Measurements from ENCODE around the gene CERS6. TPM values are rescaled to one million over a fixed set of nuclear protein-coding genes. Genes with fewer than 3 reads are reported as not detected.

The CERS6 gene
- polyA plus RNA-seq, 6 donors from 2014 or later = 5.8 to 11.9 (median 9.1) TPM

DNA sequence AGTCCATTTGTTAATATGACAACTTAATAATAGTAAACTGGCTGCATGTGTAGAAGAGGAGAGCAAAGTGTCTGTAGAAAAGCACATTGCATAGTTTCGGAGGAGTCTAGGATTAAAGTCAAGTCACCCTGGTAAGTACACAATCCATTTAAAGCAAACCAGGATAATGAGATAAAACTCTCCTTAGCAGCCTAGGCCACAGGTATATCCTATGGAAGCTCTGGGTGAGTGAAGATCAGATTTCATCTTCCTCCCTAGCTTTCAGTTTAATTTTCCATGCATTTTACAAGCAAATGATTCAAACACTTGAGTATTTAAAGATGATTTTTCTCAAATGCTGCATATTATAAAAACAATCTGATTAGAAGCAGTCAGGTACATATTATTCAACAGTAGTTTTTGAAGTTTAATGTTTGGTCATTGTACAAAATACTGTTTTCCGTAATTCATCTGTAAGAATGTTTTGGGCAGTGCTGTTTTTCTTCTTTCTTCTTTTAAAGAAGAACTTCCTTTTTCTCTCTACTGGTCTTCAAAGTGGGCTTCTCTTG, 10.2 kb downstream of the CERS6 start:
- Mint-ChIP-seq H3K4me3 (peak overlapping the region in 6 of 8 donors; percentile 41 to 82 (median 60)), H3K36me3 (no peaks in the 10 kb centered on the region), H3K27me3 (no peaks in the 10 kb centered on the region), H3K9me3 (no peaks in the 10 kb centered on the region), H3K27ac (peak overlapping the region in 2 of 6 donors; percentile 69 to 78), H3K4me1 (peaks cover 34 to 65% (median 56%) of the 10 kb centered on the region in 3 donors)
- DNase-seq (no peak), ATAC-seq (ENCODE audit: low read depth in 2 of 2) (no peak)

DNA sequence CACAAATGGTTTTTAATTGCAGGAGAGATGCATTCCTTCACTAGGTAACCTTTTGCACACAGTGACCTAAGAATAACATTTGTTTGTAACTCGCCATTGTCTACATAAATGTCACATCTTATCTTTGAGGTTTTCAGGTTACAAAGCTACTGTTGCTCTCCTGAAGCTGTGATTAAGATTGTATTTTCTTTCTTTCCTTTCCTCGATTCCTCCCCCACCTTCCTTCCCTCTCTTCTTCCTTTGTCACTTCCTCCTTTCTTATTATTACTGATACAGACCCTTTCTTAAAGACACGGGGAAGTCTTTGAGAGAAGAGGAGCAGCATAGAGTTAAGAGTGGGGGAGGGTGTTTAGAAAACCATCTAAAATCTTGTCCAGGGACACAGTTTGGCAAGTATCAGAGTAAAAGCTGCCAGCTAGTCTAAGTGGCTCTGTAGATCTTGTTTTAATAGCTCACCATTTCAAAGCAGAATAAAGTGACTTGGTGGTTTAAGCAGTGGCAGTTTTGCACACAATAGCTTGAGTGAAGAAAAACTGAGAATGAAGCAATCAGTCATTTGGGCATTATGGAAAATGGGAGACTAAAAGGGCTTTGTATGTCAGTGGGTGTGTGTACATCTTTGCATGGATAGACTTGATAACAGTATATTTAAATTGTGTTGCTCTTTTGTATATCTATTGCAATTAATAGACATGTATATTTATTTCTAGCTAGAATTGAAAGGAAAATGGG, 10.9 kb downstream of the CERS6 start:
- no peaks in the 10 kb centered on the region for H3K9me3 Mint-ChIP-seq
- H3K4me1 Mint-ChIP-seq = peaks cover 34 to 60% (median 56%) of the 10 kb centered on the region in 3 donors
- H3K4me3 Mint-ChIP-seq = peak overlapping the region in 7 of 8 donors; percentile 26 to 82 (median 58)
- H3K27me3 Mint-ChIP-seq = no peaks in the 10 kb centered on the region
- no peak for ATAC-seq (ENCODE audit: low read depth in 2 of 2)
- no peak for DNase-seq
- peak overlapping the region in 4 of 6 donors; percentile 2 to 69 (median 30) for H3K27ac Mint-ChIP-seq
- peaks cover 0 to 4% of the 10 kb centered on the region in 2 donors for H3K36me3 Mint-ChIP-seq

DNA sequence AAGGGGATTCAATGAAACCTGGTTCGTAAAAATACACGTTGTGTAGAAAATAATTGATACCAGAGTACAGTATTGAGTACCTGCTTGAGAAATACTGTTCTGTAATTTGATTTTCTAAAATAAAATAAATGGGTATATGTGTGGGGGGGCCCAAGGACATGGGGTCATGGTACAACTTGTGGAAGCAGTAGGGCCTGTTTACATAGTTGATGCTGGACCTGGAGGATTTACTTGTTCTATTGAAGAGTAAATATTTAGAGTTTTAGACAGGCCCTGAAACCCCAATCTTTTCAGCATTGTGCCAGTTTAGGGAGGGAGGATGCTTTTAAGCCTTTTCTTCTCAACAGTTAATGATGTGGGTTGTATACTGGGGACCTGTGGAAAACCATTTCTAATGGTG, 11.7 kb downstream of the CERS6 start:
- ATAC-seq (ENCODE audit: low read depth in 2 of 2) = no peak
- Mint-ChIP-seq H3K4me1 (peaks cover 34 to 58% (median 56%) of the 10 kb centered on the region in 3 donors), H3K9me3 (no peaks in the 10 kb centered on the region), H3K36me3 (peaks cover 0 to 4% of the 10 kb centered on the region in 2 donors), H3K27me3 (no peaks in the 10 kb centered on the region), H3K27ac (peak overlapping the region in 1 of 6 donors; percentile 44), H3K4me3 (peak overlapping the region in 1 of 8 donors; percentile 27)
- no peak for DNase-seq

DNA sequence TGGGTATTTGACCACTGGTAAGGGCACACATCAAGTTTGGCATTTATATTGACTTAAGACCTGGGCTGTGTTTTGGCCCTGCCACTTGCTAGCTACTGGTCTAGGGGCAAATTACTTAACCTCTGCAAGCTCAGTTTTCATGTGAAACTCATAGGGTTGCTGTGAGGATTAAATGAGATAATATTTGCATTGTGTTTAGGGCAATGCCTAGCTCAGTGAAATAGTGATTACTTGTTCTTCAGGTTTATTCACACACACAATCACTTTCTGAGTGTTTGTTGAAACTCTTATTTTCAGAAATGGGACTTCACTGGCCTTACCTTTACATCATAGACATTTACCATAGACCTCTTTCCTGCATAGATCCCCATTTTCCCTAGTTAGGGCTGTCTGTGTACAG, 12.3 kb downstream of the CERS6 start:
- H3K9me3 Mint-ChIP-seq = no peaks in the 10 kb centered on the region
- H3K4me3 Mint-ChIP-seq = peak overlapping the region in 2 of 8 donors; percentile 11 to 51
- peaks cover 34 to 58% (median 56%) of the 10 kb centered on the region in 3 donors for H3K4me1 Mint-ChIP-seq
- DNase-seq (no peak), ATAC-seq (ENCODE audit: low read depth in 2 of 2) (no peak)
- peak overlapping the region in 2 of 6 donors; percentile 8 for H3K27ac Mint-ChIP-seq
- H3K36me3 Mint-ChIP-seq = peaks cover 0 to 4% of the 10 kb centered on the region in 2 donors
- H3K27me3 Mint-ChIP-seq = no peaks in the 10 kb centered on the region

DNA sequence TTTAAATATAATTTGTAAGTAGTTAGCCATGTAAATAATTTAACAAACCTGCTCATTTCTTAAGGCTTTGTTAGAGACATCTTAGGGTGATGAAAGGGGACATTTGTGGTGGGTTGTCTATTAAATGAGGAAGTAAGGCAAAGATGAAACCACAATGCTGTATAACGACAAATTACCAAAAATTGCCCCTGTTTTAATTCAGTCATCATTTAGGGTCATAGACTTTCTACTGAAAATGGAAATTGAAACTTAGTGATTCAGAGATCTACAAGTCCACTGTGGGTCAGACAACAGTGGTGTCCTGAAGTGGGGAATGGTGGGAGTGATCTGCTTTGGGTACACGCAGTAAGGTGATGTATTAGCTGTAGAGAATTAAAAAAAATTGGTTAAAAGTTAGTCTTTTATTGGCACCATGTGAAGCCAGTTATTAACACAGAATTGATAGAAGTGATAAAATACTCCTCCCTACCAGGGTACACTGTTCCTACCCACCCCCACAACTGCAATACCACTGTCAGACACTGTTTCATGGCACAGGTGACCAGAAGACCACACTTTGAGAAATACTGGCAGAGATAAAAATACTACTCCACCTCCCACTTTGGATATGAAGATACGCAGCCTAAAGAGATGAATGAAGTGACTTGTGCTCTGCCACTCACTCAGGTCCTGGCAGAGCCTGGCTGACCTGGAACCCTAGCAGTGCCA, 13.4 kb downstream of the CERS6 start:
- Mint-ChIP-seq H3K27me3 (no peaks in the 10 kb centered on the region), H3K27ac (peak overlapping the region; percentile 2 to 89 (median 53)), H3K9me3 (no peaks in the 10 kb centered on the region), H3K4me1 (peaks cover 37 to 61% (median 56%) of the 10 kb centered on the region in 3 donors), H3K4me3 (peak overlapping the region; percentile 5 to 72 (median 36)), H3K36me3 (peaks cover 0 to 8% of the 10 kb centered on the region in 2 donors)
- DNase-seq = peak; percentile 61
- peak; percentile 97 to 99 for ATAC-seq (ENCODE audit: low read depth in 2 of 2)

DNA sequence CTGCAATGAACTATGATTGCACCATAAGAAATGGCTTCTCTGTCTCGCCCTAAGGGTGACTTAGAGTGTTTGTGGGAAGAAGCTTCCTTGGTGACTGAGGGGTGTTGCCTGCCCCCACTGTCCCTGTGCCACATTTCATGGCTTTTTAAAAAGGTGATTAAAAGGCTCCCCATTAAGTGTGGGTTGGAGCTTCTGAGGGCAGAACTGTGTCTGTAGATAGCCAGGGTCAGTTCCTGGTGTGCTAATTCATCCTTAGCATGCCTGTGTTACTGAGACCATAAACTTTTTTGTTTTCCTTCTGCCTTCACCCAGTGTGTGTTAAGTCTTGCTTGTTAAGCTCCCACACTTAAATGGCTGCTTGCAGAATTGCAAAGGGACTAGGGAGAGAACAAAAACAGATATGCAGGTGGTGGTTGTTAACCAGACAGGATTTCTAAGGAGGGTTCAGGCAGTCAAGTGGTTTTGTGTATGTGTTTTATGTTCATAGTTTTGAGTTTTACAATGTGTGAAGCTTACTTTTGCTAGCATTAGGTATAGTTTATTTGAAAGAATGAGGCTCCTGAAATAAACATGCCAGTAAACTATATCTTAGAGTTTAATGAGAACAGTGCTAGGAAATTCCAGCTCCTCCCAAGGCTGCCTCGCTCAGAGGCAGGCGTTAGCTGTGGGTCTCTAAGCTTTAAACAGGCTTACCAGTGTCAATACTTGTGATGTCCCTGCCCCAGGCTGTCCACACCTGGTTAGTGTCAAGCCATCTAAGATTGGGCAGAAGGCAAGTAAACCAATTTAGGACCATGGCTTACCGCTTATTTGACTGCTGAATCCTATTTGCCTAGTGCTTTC, 14.5 kb downstream of the CERS6 start:
- Mint-ChIP-seq H3K27ac (peak overlapping the region in 2 of 6 donors; percentile 6 to 17), H3K27me3 (no peaks in the 10 kb centered on the region), H3K4me3 (no peak overlapping the region), H3K4me1 (peaks cover 37 to 56% (median 51%) of the 10 kb centered on the region in 3 donors), H3K36me3 (peaks cover 0 to 8% of the 10 kb centered on the region in 2 donors), H3K9me3 (no peaks in the 10 kb centered on the region)
- DNase-seq (no peak), ATAC-seq (ENCODE audit: low read depth in 2 of 2) (no peak)

DNA sequence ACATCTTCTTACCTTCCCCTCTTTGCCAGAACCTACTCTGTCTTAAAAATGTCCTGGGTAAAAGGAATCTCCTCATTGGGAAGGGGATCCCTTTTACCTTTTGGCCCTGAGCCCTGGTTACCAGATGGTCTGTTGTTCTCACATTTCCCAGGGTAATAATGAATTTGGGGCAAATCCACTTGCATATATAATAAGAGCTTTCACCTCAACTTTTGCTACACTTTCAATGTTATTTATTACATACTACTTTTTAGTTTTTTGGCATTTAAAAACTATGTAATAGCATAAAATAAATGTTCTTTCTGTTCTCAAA, 15.0 kb downstream of the CERS6 start:
- DNase-seq = no peak
- ATAC-seq (ENCODE audit: low read depth in 2 of 2) = no peak
- Mint-ChIP-seq H3K27ac (no peak overlapping the region), H3K4me1 (peaks cover 35 to 52% (median 45%) of the 10 kb centered on the region in 3 donors), H3K36me3 (peaks cover 0 to 8% of the 10 kb centered on the region in 2 donors), H3K27me3 (no peaks in the 10 kb centered on the region), H3K9me3 (no peaks in the 10 kb centered on the region), H3K4me3 (no peak overlapping the region)

DNA sequence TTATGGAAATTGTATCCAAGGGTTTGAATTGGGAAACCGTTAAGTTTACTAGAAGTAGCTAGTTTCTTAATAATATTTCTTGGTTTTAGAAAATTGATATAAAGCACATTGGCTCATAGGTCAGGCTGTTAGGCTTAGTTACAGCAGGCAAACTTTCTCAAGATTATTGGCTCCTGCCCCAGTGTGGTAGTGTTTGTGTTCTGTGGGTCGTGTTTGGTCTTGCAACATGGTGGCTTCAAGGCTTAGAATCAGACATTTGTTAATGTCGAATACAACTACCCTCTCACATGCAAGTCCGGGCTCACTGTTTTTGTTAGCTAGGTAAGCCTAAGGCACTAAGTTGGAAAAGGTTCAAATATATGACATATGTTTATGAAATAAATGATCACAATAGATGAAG, 19.6 kb downstream of the CERS6 start:
- Mint-ChIP-seq H3K4me1 (peaks cover 13 to 22% (median 15%) of the 10 kb centered on the region in 3 donors), H3K4me3 (no peak overlapping the region), H3K27me3 (no peaks in the 10 kb centered on the region), H3K9me3 (no peaks in the 10 kb centered on the region), H3K27ac (no peak overlapping the region), H3K36me3 (peaks cover 0 to 8% of the 10 kb centered on the region in 2 donors)
- ATAC-seq (ENCODE audit: low read depth in 2 of 2) = no peak
- no peak for DNase-seq

DNA sequence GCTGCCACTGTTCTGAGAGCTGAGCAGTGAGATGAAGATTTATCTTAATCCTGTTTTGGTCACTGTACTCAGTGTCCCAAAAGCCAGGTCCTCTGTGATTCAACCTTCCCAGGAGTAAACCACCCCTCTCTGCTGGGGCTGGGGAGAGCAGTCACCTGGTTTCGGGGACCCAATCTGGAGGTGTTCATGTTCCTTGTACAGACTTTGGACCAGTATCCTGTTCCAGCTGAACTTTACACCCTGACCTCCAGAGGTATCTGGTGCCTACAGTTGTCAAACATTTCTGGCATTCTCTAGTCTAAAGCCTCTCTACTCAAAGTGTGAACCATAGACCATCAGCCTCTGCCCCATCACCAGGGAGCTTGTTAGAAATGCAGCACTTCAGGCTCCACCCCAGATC, 22.1 kb downstream of the CERS6 start:
- Mint-ChIP-seq H3K27ac (peak overlapping the region in 1 of 6 donors; percentile 98), H3K27me3 (no peaks in the 10 kb centered on the region), H3K4me1 (peaks cover 14 to 41% (median 16%) of the 10 kb centered on the region in 3 donors), H3K9me3 (no peaks in the 10 kb centered on the region), H3K4me3 (no peak overlapping the region), H3K36me3 (peaks cover 0 to 4% of the 10 kb centered on the region in 2 donors)
- no peak for DNase-seq
- no peak for ATAC-seq (ENCODE audit: low read depth in 2 of 2)

DNA sequence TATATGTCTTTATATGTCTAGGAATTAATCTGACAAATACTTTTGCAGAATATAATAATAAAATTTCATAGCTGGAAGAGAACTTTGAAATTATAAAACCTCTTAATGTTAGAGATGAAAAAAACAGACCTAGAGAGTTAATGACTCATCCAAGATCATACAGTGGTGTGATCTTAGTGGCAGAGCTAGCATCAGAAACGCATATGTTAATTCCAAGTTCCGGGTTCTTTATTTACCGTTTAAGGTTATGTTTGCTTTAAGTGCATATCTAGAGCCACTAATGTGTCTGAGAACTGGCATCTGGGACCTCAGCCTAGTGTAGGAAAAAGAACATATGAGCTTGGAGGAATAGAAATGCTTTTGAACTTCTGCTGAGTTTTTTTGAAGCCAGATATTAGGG, 24.3 kb downstream of the CERS6 start:
- H3K36me3 Mint-ChIP-seq = peaks cover 0 to 1% of the 10 kb centered on the region in 2 donors
- no peak for ATAC-seq (ENCODE audit: low read depth in 2 of 2)
- H3K4me1 Mint-ChIP-seq = peaks cover 19 to 51% (median 25%) of the 10 kb centered on the region in 3 donors
- no peaks in the 10 kb centered on the region for H3K27me3 Mint-ChIP-seq
- DNase-seq = no peak
- peaks cover 0 to 3% (median 0%) of the 10 kb centered on the region in 7 donors for H3K9me3 Mint-ChIP-seq
- H3K27ac Mint-ChIP-seq = peak overlapping the region in 1 of 6 donors; percentile 28
- H3K4me3 Mint-ChIP-seq = no peak overlapping the region

DNA sequence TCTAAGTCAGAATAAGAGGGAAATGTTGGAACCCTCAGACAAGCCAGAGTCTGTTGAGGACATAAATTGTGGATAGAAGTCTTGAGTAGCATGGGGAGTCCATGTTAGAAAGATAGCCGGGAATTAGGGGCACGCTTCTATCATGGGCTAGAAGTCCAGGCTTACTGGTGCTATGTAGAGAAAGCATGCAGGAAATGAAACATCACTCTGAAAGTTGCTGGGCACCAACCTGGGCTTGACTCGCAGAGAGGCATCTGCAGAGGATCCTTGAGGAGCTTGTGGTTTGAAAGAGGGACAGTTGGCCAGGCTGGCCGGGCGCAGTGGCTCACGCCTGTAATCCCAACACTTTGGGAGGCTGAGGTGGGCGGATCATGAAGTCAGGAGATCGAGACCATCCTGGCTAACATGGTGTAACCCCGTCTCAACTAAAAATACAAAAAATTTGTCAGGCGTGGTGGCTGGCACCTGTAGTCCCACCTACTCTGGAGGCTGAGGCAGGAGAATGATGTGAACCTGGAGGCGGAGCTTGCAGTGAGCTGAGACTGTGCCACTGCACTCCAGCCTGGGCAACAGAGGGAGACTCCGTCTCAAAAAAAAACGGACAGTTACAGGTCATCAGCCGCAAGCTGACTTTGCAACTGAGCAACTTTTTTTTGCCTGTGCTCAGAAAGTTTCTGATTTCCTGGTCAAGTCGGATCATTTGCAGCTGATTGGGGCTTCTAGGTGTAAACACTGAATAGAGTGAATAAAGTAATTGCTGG, 24.9 kb downstream of the CERS6 start:
- Mint-ChIP-seq H3K4me1 (peaks cover 19 to 51% (median 25%) of the 10 kb centered on the region in 3 donors), H3K27me3 (no peaks in the 10 kb centered on the region), H3K27ac (peak overlapping the region in 3 of 6 donors; percentile 28 to 38 (median 32)), H3K36me3 (peaks cover 0 to 8% of the 10 kb centered on the region in 2 donors), H3K4me3 (no peak overlapping the region), H3K9me3 (peaks cover 0 to 8% (median 2%) of the 10 kb centered on the region in 7 donors)
- DNase-seq (no peak), ATAC-seq (ENCODE audit: low read depth in 2 of 2) (no peak)

DNA sequence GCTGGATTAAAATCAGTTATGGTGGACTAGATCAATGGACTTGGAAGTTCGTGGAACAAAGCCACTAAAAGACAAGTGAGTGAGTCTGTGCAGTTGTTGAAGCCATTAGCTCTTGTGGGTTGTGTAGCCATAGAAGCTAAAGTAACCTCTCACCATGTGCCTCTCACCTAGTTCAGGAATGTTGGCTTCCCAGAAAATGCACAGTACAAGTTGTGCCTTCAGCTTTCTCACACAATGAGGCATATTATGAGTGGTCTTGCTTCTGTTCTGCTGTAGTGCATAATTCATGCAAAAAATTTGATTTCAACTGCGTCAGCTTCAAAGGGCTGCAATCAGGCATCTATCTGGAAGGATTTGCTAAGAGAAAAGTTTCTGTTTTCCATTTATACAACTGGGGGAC, 26.2 kb downstream of the CERS6 start:
- H3K36me3 Mint-ChIP-seq = peaks cover 0 to 9% of the 10 kb centered on the region in 2 donors
- H3K4me1 Mint-ChIP-seq = peaks cover 15 to 41% (median 22%) of the 10 kb centered on the region in 3 donors
- peaks cover 0 to 15% (median 5%) of the 10 kb centered on the region in 7 donors for H3K9me3 Mint-ChIP-seq
- DNase-seq = no peak
- H3K4me3 Mint-ChIP-seq = no peak overlapping the region
- H3K27ac Mint-ChIP-seq = no peak overlapping the region
- H3K27me3 Mint-ChIP-seq = no peaks in the 10 kb centered on the region
- no peak for ATAC-seq (ENCODE audit: low read depth in 2 of 2)

Data from naive B cell (primary cell).